NCI-H446 treated with DMSO at 0.1 percent for 48 hours (cell line): ENCODE results near the gene TNK2.
"Not testable (repeated sequence)": the region's sequence is repeated elsewhere in the genome, so short reads cannot be mapped to it uniquely, and the experiment has no call there.

Source experiments
- DNase-seq: peaks from one replicate; lab custom pipeline; 2025; lab: John Stamatoyannopoulos, UW

The TNK2 gene

GRCh38 chr3:195907934-195908693 lies at the start of gene TNK2:
Gene TNK2 (minus strand): TSS chr3:195908551. CDS start chr3:195888588, 19,963 bp downstream.
- no peak for DNase-seq

DNA sequence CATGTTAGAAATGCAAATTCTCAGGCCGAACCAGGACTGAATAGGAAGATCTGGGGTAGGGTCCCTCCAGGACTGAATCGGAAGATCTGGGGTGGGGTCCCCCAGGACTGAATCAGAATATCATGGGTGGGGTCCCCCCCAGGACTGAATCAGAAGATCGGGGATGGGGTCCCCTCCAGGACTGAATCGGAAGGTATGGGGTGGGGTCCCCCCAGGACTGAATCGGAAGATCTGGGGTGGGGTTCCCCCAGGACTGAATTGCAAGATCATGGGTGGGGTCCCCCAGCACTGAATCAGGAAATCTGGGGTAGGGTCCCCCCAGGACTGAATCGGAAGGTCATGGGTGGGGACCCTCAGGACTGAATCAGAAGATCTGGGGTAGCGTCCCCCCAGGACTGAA lies 48.2 kb upstream of the TNK2 start:
- DNase-seq: no peak

DNA sequence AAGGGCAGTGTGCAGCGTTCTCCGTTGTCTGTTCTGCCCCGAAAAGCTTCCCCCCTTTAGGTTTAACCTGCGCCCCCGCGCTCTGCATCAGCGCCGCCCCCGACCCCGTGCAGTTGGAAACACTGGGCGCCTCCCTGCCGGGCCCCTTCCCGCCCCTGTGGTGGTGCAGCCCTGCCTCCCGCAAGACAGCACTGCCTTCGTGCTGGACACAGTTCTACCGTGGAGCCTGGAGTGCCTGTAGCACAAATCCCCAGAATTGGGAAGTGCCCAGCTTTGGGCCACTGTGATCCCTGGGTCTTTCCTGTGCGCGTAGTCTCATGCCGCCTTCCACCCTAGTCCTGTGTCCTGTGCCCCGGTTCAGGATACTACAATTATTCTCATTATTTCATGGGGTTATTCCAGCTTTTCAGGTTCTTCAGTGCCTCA lies 47.1 kb upstream of the TNK2 start:
- DNase-seq: not testable (repeated sequence)

DNA sequence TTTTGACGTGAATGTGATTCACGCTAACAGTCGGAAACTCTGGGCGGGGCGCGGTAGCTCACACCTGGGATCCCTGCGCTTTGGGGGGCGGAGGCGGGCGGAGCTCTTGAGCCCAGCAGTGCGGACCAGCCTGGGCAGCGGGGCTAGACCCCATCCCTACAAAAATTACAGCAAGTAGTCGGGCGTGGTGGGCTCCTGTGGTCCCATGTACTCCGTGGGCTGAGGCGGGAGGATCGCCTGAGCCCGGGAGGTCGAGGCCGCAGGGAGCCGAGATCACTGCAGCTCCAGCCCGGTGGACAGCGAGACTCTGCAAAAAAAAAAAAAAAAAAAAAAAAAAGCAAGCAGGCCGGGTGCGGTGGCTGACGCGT lies 46.4 kb upstream of the TNK2 start:
- DNase-seq: not testable (repeated sequence)

- DNase-seq: not testable (repeated sequence)
These were observed 45.9 kb upstream of the TNK2 start for GRCh38 chr3:195954052-195954751.

DNA sequence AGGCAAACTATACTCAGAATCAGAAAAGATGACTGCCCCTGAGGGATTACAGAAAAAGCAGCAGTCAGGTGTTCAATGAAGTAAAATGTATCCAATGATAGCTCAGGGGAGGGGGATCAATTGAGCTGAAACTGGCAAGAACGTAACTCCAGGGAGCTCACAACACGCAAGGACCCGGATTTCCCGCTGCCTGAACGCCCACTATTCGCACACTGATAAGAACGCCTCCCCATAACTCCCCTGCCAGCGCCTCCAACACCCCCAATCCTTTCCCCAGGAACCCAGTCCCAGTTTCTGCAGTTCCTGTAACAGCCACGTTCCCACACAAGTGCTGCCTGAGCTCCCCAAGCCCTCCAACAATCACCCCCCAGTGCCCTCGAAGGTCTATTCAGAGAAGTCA lies 44.2 kb upstream of the TNK2 start:
- DNase-seq: not testable (repeated sequence)

- DNase-seq: not testable (repeated sequence)
These were observed 43.3 kb upstream of the TNK2 start for GRCh38 chr3:195951443-195952177.

DNA sequence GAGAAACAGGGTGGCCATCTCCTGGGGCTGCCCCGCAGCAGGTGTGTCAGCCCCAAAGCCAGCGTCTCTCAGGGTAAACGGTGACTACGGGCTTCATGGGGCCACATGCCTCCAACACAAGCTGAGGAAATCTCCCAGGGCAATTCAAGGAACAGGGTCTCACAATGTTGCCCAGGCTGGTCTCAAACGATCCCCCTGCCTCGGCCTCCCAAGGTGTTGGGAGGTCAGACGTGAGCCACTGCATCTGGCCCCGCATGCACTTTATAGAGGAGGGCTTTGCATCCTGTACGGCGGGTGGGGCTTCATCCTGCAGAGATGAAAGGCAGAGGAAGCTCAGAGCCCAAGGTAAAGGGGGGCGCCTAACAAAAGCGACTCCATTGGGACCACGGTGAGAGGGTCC lies 42.4 kb upstream of the TNK2 start:
- not testable (repeated sequence) for DNase-seq

GRCh38 chr3:195950164-195950563 lies 41.8 kb upstream of the TNK2 start:
- DNase-seq: not testable (repeated sequence)

GRCh38 chr3:195946910-195947699 lies 38.8 kb upstream of the TNK2 start:
- DNase-seq: not testable (repeated sequence)

- DNase-seq: not testable (repeated sequence)
These were observed 33.0 kb upstream of the TNK2 start for GRCh38 chr3:195941265-195941815.

DNA sequence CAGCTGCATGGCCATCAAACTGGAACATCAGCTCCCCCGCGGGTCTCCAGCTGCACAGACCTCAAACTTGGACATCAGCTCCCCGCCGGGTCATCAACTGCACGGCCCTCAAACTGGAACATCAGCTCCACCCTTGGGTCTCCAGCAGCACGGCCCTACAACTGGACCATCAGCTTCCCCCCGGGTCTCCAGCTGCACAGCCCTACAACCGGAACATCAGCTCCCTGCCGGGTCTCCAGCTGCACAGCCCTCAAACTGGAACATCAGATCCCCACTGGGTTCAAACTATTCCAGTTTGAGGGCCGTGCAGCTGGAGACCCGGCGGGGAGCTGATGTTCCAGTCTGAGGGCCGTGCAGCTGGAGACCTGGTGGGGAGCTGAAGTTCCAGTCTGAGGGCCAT lies 32.5 kb upstream of the TNK2 start:
- DNase-seq: not testable (repeated sequence)

GRCh38 chr3:195939526-195940470 lies 31.4 kb upstream of the TNK2 start:
- DNase-seq: not testable (repeated sequence)

DNA sequence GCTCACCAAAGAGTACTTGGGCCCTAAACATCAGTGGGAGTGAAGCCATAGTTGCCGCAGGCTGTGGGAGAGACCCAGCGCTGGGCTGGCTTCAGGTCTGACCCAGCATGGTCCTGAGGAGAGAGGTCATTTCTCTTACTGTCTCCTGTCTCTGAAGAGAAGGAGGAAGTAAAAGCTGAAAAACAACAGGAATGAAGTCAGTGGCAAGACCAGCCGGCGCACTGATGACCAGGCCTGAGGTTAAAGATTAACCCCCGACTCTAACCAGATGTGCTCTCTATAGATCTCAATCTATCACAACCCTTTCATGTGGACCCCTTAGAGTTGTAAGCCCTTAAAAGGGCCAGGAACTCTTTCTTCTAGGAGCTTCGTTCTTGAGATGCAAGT lies 24.7 kb upstream of the TNK2 start:
- not testable (repeated sequence) for DNase-seq

DNA sequence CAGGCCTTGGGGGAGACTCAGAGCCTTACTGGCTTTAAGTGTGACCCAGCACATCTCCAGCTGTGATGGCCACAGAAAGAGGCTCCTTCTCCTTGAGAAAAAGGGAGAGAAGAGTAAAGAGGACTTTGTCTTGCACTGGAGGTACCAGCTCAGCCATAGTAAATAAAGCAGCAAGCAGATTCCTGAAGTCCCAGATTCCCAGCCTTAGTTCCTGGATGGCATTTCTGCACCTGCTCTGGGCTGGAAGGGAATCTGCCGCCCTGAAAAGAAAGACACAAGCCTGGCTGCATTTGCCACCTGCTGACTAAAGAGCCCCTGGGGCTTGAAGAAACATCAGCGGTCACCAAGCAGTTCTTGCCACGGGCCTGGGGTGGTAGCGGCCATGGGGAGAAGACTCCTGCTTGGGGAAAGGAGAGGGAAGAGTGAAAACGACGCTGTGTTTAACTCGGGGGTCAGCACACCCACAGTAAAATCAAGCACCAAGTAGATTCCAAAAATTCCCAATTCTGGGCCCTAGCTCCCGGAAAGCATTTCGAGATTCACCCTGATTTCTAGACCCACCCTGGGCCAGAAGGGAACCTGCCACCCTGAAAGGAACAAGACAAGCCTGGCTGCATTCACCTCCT lies 24.2 kb upstream of the TNK2 start:
- DNase-seq: no peak

DNA sequence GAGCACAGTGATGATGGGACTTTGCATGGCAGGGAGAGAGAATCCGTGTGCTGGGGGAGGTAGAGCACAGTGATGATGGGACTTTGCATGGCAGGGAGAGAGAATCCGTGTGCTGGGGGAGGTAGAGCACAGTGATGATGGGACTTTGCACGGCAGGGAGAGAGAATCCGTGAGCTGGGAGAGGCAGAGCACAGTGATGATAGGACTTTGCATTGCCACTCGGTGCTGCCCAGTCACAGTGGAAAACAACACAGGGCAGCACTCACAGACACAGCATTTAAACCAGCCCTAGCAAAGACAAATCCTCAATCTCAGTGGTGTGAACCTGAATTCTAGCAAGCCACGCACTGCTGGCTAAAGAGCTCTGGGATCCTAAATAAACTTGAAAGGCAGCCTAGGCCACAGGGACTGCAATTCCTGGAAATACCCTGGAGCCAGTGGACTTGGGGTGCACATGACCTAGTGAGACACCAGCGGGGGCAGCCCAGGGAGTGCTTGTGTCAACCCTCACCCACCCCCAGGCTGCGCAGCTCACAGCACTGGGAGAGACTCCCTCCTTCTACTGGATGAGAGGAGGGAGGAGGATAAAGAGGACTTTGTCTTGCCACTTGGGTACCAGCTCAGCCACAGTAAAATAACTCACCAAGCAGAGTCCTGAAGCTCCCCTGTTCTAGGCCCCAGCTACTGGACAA lies 23.4 kb upstream of the TNK2 start:
- DNase-seq: no peak

- DNase-seq: no peak
These were observed 21.1 kb upstream of the TNK2 start for GRCh38 chr3:195929452-195929851.

GRCh38 chr3:195921334-195921791 lies 13.0 kb upstream of the TNK2 start:
- no peak for DNase-seq

- no peak for DNase-seq
These were observed 9.8 kb upstream of the TNK2 start for GRCh38 chr3:195918176-195918575.
